ENCODE results near the gene TMPRSS15. TPM values are rescaled to one million over a fixed set of nuclear protein-coding genes. Genes with fewer than 3 reads are reported as not detected.

TMPRSS15 gene
- total RNA-seq, 4 donors from 2014 or later, result not detected

GRCh38 chr21:18265944-18266343, 137.6 kb downstream of the TMPRSS15 start:
- no peak for DNase-seq (ENCODE audit: low spot score in 2 of 2)
- 83% methylated on average over 2 of the region's 2 CpGs for WGBS
- Histone ChIP-seq H3K4me1 (no peaks in the 10 kb centered on the region), H3K9me3 (no peaks in the 10 kb centered on the region), H3K4me3 (no peak overlapping the region), H3K27ac (no peak overlapping the region), H3K27me3 (no peaks in the 10 kb centered on the region), H3K36me3 (no peaks in the 10 kb centered on the region)
- TF ChIP-seq CTCF (IDR thresholded peaks at IDR 0.05), result no peak
- TF ChIP-seq POLR2A (IDR thresholded peaks at IDR 0.05), result no peak
- TF ChIP-seq POLR2AphosphoS5 (IDR thresholded peaks at IDR 0.05), result no peak
- no peak for TF ChIP-seq EP300 (IDR thresholded peaks at IDR 0.05)

DNA sequence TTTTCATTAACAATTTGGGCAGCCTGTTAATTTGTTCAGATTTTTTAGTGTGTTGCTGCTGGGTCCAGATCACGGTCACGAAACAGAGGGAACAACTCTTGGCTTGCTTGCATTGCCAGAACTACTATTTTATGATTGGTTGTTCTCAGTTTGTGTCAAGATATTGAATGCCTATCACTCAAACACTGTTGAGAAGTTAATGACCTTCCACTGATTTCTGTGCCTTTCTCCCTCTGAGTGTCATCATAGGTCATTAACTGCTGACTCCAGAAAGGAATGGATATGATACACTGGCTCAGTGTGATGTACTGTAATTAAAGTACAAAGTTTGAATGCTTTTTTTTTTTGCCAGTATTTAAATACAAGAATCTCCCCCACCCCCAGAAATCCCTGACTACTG, 149.8 kb downstream of the TMPRSS15 start:
- no peaks in the 10 kb centered on the region for H3K4me1 ChIP-seq

GRCh38 chr21:18253221-18253620, 150.4 kb downstream of the TMPRSS15 start:
- H3K36me3 ChIP-seq, result no peaks in the 10 kb centered on the region
- 51% methylated on average over 2 of the region's 2 CpGs for WGBS
- H3K4me1 ChIP-seq, result no peaks in the 10 kb centered on the region
- no peak overlapping the region for H3K27ac ChIP-seq
- TF ChIP-seq CTCF (IDR thresholded peaks at IDR 0.05) (no peak), EP300 (IDR thresholded peaks at IDR 0.05) (no peak), POLR2AphosphoS5 (IDR thresholded peaks at IDR 0.05) (no peak), POLR2A (IDR thresholded peaks at IDR 0.05) (no peak)
- H3K9me3 ChIP-seq, result no peaks in the 10 kb centered on the region
- no peak overlapping the region for H3K4me3 ChIP-seq
- DNase-seq (ENCODE audit: low spot score in 2 of 2), result no peak
- no peaks in the 10 kb centered on the region for H3K27me3 ChIP-seq

More for the DNA sequence above, 149.8 kb downstream of the TMPRSS15 start:
- Histone ChIP-seq H3K9me3 (no peaks in the 10 kb centered on the region), H3K27ac (no peak overlapping the region), H3K36me3 (no peaks in the 10 kb centered on the region), H3K4me3 (no peak overlapping the region), H3K27me3 (no peaks in the 10 kb centered on the region)
- 54% methylated on average over 2 of the region's 2 CpGs for WGBS
- no peak for TF ChIP-seq CTCF (IDR thresholded peaks at IDR 0.05)
- no peak for TF ChIP-seq POLR2A (IDR thresholded peaks at IDR 0.05)
- TF ChIP-seq EP300 (IDR thresholded peaks at IDR 0.05), result no peak
- TF ChIP-seq POLR2AphosphoS5 (IDR thresholded peaks at IDR 0.05), result no peak
- DNase-seq (ENCODE audit: low spot score in 2 of 2), result no peak

DNA sequence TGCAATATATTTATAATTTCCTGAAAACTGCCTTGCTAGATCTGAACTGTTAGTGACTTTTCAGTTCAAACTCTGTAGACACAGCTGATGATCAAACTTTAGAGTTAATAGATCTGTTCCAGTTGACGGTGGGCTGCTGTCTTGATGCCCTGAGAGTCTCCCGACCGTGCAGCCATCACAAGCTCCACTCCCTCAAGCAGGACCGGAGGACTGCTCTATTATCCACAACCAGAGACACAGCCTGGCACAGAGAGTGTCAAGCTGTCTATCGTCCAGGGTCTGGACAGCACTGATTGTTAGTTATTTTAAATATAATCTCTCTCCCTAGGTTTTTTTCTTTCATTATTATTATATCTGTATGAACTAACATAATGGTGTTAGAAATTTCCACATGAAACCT, 150.9 kb downstream of the TMPRSS15 start:
- Histone ChIP-seq H3K27me3 (no peaks in the 10 kb centered on the region), H3K4me1 (no peaks in the 10 kb centered on the region), H3K9me3 (no peaks in the 10 kb centered on the region), H3K36me3 (no peaks in the 10 kb centered on the region), H3K27ac (no peak overlapping the region), H3K4me3 (no peak overlapping the region)
- no peak for DNase-seq (ENCODE audit: low spot score in 2 of 2)
- WGBS, result 69% methylated on average over 5 of the region's 5 CpGs
- TF ChIP-seq CTCF (IDR thresholded peaks at IDR 0.05) (no peak), POLR2AphosphoS5 (IDR thresholded peaks at IDR 0.05) (no peak), POLR2A (IDR thresholded peaks at IDR 0.05) (no peak), EP300 (IDR thresholded peaks at IDR 0.05) (no peak)

DNA sequence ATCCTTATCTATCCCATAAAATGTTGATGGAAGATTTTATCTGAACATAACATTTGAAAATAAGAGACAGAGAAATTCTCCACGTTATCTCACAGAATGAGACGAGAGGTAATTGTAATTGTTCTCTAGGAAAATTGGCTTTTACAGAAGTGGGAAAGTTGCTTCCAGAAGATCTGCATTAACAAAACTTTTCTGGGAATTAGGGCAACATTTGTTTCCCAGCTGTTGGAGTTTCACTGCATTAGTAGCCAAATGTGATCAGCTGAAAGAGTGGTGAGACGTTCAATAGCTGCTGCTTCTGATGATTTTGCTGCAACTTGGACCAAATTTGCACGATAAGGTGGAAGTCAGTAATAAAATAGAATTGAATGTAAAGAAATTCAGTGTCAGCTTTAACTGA, 151.3 kb downstream of the TMPRSS15 start:
- H3K4me3 ChIP-seq, result no peak overlapping the region
- no peaks in the 10 kb centered on the region for H3K9me3 ChIP-seq
- H3K4me1 ChIP-seq, result no peaks in the 10 kb centered on the region
- no peaks in the 10 kb centered on the region for H3K36me3 ChIP-seq
- H3K27ac ChIP-seq, result no peak overlapping the region
- DNase-seq (ENCODE audit: low spot score in 2 of 2), result no peak
- no peaks in the 10 kb centered on the region for H3K27me3 ChIP-seq
- TF ChIP-seq POLR2A (IDR thresholded peaks at IDR 0.05) (no peak), EP300 (IDR thresholded peaks at IDR 0.05) (no peak), POLR2AphosphoS5 (IDR thresholded peaks at IDR 0.05) (no peak), CTCF (IDR thresholded peaks at IDR 0.05) (no peak)
- WGBS, result 58% methylated on average over 4 of the region's 4 CpGs
